ENCODE results near the gene CABCOCO1. TPM values are rescaled to one million over a fixed set of nuclear protein-coding genes. Genes with fewer than 3 reads are reported as not detected.

CABCOCO1 gene
- total and polyA plus RNA-seq, 9 of the 15 experiments (the other 6 are each of a cell fraction or from before 2014, with no cell fraction given), result 0.04 TPM; not detected in 8

DNA sequence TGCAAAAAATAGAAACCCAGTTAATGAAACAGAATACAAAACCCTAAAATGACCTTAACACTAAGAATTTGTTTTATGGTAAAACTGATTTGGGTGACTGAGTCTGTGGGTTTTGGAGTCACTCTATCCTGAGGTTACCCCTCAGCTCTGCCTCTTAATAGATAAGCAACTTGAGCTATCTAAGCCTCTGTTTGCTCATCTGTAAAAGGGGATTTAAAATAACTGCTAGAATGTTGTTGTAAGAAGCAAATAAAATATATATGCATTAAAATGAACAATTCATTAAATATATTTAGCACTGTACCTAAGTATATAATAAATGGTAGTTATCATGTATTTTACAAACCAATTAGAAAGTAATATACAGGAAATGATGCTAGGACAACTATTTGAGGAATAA, 115.4 kb downstream of the CABCOCO1 start (continued):
- TF ChIP-seq, protein P1, sequence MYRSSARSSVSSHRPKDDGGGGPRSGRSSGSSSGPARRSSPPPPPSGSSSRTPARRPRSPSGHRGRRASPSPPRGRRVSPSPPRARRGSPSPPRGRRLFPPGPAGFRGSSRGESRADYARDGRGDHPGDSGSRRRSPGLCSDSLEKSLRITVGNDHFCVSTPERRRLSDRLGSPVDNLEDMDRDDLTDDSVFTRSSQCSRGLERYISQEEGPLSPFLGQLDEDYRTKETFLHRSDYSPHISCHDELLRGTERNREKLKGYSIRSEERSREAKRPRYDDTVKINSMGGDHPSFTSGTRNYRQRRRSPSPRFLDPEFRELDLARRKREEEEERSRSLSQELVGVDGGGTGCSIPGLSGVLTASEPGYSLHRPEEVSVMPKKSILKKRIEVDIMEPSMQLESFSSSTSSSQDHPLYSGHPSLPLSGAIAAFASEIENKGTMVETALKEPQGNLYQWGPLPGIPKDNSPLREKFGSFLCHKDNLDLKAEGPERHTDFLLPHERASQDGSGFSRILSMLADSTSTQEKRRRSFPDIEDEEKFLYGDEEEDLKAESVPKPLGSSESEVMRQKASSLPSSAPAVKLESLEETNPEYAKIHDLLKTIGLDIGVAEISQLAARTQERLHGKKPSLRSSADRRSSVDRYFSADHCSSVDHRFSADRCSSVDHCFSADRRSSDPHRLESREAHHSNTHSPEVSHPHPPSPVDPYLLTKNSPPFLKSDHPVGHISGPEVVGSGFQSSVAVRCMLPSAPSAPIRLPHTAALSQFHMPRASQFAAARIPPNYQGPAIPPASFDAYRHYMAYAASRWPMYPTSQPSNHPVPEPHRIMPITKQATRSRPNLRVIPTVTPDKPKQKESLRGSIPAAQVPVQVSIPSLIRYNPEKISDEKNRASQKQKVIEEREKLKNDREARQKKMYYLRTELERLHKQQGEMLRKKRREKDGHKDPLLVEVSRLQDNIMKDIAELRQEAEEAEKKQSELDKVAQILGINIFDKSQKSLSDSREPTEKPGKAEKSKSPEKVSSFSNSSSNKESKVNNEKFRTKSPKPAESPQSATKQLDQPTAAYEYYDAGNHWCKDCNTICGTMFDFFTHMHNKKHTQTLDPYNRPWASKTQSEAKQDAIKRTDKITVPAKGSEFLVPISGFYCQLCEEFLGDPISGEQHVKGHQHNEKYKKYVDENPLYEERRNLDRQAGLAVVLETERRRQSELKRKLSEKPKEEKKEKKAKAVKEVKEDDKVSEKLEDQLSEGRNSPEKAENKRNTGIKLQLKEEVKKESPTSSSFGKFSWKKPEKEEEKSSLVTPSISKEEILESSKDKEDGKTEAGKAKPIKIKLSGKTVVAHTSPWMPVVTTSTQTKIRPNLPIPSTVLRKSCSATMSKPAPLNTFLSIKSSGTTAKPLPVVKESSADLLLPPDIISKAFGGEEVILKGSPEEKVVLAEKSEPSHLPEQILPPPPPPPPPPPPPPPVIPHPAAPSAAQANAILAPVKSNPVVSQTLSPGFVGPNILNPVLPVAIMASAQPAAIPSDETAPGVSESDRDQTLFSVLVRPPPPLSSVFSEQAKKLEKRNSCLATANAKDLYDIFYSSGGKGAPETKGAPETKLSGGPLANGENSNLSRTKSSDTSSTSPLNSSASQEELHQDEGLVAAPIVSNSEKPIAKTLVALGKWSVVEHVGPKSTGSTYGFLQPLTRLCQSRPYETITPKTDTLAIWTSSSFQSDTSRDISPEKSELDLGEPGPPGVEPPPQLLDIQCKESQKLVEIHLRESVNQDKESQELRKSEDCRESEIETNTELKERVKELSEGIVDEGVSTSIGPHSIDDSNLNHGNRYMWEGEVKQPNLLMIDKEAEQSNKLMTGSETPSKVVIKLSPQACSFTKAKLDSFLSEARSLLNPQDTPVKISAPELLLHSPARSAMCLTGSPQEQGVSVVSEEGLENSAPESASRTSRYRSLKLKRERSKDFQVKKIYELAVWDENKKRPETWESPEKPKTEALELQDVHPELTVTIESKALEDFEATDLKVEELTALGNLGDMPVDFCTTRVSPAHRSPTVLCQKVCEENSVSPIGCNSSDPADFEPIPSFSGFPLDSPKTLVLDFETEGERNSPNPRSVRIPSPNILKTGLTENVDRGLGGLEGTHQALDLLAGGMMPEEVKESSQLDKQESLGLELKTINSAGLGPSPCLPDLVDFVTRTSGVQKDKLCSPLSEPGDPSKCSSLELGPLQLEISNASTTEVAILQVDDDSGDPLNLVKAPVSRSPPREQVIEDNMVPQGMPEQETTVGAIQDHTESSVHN (IDR thresholded peaks at IDR 0.05; ENCODE audit: borderline replicate concordance in 1 of 2, low read depth in 1 of 2), result no peak
- TF ChIP-seq PRPF4 (IDR thresholded peaks at IDR 0.05; ENCODE audit: insufficient read depth, low read depth, low read length, poor library complexity, severe bottlenecking) (no peak), RFX7 (CRISPR knock-in tag; IDR thresholded peaks at IDR 0.05) (no peak), ZNF77 (CRISPR knock-in tag; IDR thresholded peaks at IDR 0.05) (no peak), ZNF274 (IDR thresholded peaks at IDR 0.05; ENCODE audit: borderline replicate concordance, low read depth, low read length) (no peak)

Measured in K562 (cell line).